B cell (primary cell): ENCODE results near the gene ZBTB40.

Experiments
- EZH2 ChIP-seq: IDR thresholded peaks from 2 replicates; pipeline ENCODE4 v1.6.1; 2012; ENCODE audit warnings: borderline replicate concordance, low read depth, mild to moderate bottlenecking, moderate library complexity, low read length; ENCODE audit not compliant: insufficient read depth, poor library complexity, severe bottlenecking
- TF ChIP-seq, protein P1 (sequence below): fragments of 200-600 bp; IDR thresholded peaks from one replicate; pipeline ENCODE4 v1.8.0; 2022; ENCODE audit warnings: antibody characterized with exemption, mild to moderate bottlenecking

DNA sequence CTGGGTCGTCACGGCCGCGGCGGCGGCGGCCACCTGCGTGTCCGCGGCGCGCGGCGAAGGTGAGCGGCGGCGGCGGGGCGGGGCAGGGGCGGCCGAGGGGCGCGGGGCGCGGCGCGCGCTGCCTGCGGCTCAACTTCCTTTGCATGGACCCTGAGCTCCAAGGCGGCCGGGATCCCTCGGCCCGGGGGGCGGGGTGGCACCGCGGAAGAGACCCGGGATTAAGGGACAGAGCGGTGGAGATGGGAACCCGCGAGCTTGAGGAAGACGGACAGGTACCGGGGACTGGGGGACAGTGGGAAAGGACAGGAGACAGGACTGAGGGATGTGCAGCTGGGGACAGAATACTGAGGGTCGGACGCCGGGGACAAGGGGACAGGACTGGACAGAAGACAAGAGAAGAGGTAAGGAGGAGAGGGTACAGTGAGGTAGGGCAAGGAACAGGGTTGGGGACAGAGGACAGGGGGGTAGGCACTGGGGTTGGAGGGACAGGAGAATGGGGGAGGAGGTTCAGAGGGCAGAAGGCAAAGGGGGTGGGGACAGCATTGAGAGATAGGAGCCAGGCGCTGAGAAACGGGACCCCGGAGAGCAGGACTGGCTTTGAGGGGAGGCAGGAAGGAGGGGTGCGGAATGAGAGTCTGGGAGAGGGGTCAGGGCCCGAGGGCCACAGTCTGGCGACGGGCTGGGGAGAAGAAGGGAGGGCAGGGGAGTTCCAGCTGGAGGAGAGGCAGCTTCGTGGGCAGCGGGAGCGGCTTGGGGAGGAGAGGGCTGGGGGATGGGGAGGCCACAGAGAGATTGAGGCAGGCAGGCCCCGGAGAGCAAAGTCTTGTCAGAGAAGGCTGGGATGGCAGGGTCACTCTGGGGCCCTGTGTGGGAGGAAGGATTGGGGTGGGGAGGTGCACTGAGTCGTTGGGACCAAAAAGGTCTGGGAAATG, 112.3 kb downstream of the ZBTB40 start:
- TF ChIP-seq, protein P1, sequence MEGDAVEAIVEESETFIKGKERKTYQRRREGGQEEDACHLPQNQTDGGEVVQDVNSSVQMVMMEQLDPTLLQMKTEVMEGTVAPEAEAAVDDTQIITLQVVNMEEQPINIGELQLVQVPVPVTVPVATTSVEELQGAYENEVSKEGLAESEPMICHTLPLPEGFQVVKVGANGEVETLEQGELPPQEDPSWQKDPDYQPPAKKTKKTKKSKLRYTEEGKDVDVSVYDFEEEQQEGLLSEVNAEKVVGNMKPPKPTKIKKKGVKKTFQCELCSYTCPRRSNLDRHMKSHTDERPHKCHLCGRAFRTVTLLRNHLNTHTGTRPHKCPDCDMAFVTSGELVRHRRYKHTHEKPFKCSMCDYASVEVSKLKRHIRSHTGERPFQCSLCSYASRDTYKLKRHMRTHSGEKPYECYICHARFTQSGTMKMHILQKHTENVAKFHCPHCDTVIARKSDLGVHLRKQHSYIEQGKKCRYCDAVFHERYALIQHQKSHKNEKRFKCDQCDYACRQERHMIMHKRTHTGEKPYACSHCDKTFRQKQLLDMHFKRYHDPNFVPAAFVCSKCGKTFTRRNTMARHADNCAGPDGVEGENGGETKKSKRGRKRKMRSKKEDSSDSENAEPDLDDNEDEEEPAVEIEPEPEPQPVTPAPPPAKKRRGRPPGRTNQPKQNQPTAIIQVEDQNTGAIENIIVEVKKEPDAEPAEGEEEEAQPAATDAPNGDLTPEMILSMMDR: no peak
- TF ChIP-seq EZH2: no peak
